ENCODE results near the gene RFX2.
A peak's percentile ranks its signal among the peaks of the same experiment; 100 is the strongest.
"Not testable (repeated sequence)": the region's sequence is repeated elsewhere in the genome, so short reads cannot be mapped to it uniquely, and the experiment has no call there.

RFX2 gene

GRCh38 chr19:5987077-5987818 is 123.1 kb downstream of the RFX2 start:
- DNase-seq: peak; percentile 74 to 76

- not testable (repeated sequence) for DNase-seq
These were observed 124.5 kb downstream of the RFX2 start for GRCh38 chr19:5985837-5986236.

GRCh38 chr19:5985098-5985783 is 125.1 kb downstream of the RFX2 start:
- DNase-seq: no peak

GRCh38 chr19:5984600-5984999 is 125.7 kb downstream of the RFX2 start:
- DNase-seq: no peak

GRCh38 chr19:5983367-5983955 is 126.8 kb downstream of the RFX2 start:
- DNase-seq: no peak

- DNase-seq: no peak
These were observed 131.4 kb downstream of the RFX2 start for GRCh38 chr19:5978606-5979552.

- DNase-seq: peak; percentile 95 to 99
These were observed 132.3 kb downstream of the RFX2 start, which contains the start of gene RANBP3 for GRCh38 chr19:5977785-5978605. TSS of gene RANBP3 (minus strand) at chr19:5978140. CDS start at chr19:5978082, 58 bp downstream.

GRCh38 chr19:5977222-5977784 is 133.0 kb downstream of the RFX2 start:
- no peak for DNase-seq

GRCh38 chr19:5976768-5977167 is 133.5 kb downstream of the RFX2 start:
- no peak for DNase-seq

- DNase-seq: no peak
These were observed 134.9 kb downstream of the RFX2 start for GRCh38 chr19:5975388-5975728.

GRCh38 chr19:5974721-5975387 is 135.4 kb downstream of the RFX2 start:
- no peak for DNase-seq

GRCh38 chr19:5973867-5974635 is 136.2 kb downstream of the RFX2 start:
- DNase-seq: no peak

- DNase-seq: no peak
These were observed 136.9 kb downstream of the RFX2 start for GRCh38 chr19:5973376-5973775.

- DNase-seq: no peak
These were observed 138.0 kb downstream of the RFX2 start for GRCh38 chr19:5972355-5972731.

- DNase-seq: no peak
These were observed 138.5 kb downstream of the RFX2 start for GRCh38 chr19:5971714-5972354.

GRCh38 chr19:5969476-5969875 is 140.8 kb downstream of the RFX2 start:
- no peak for DNase-seq

- peak; percentile 48 to 68 for DNase-seq
These were observed 141.6 kb downstream of the RFX2 start for GRCh38 chr19:5968431-5969373.

GRCh38 chr19:5967994-5968430 is 142.3 kb downstream of the RFX2 start:
- peak; percentile 48 to 66 for DNase-seq
